IPS-15b (cell line): ENCODE results near the gene KLRF1.
"Not testable (repeated sequence)": the region's sequence is repeated elsewhere in the genome, so short reads cannot be mapped to it uniquely, and the experiment has no call there.

Experiments
- H3K27me3 ChIP-seq: one replicate; pipeline ENCODE4 v1.6.1; 2013; ENCODE audit warnings: low read length; ENCODE audit not compliant: control insufficient read depth, insufficient read depth
- H3K36me3 ChIP-seq: one replicate; pipeline ENCODE4 v1.6.1; 2013; ENCODE audit warnings: low read length; ENCODE audit not compliant: control insufficient read depth, insufficient read depth
- H3K4me1 ChIP-seq: one replicate; pipeline ENCODE4 v1.6.1; 2013; ENCODE audit warnings: mild to moderate bottlenecking, low read length; ENCODE audit not compliant: control insufficient read depth, insufficient read depth
- H3K4me3 ChIP-seq: one replicate; pipeline ENCODE4 v1.5.1; 2013; ENCODE audit warnings: low read depth, low read length
- H3K9ac ChIP-seq: one replicate; pipeline ENCODE4 v1.6.1; 2013; ENCODE audit warnings: low read depth, mild to moderate bottlenecking, low read length
- H3K9me3 ChIP-seq: one replicate; pipeline ENCODE4 v1.6.1; 2013; ENCODE audit warnings: mild to moderate bottlenecking, low read length; ENCODE audit not compliant: control insufficient read depth, insufficient read depth

Gene KLRF1

GRCh38 chr12:9858135-9858534 lies 30.9 kb downstream of the KLRF1 start:
- Histone ChIP-seq H3K36me3 (no peaks in the 10 kb centered on the region), H3K9me3 (no peaks in the 10 kb centered on the region), H3K9ac (no peak overlapping the region), H3K27me3 (no peaks in the 10 kb centered on the region), H3K4me3 (no peak overlapping the region), H3K4me1 (no peaks in the 10 kb centered on the region)

- no peaks in the 10 kb centered on the region for H3K36me3 ChIP-seq
- no peaks in the 10 kb centered on the region for H3K9me3 ChIP-seq
- H3K27me3 ChIP-seq = no peaks in the 10 kb centered on the region
- H3K4me3 ChIP-seq = no peak overlapping the region
- H3K4me1 ChIP-seq = peaks cover 9% of the 10 kb centered on the region
- no peak overlapping the region for H3K9ac ChIP-seq
Observed at GRCh38 chr12:9864913-9865675, 37.8 kb downstream of the KLRF1 start.

DNA sequence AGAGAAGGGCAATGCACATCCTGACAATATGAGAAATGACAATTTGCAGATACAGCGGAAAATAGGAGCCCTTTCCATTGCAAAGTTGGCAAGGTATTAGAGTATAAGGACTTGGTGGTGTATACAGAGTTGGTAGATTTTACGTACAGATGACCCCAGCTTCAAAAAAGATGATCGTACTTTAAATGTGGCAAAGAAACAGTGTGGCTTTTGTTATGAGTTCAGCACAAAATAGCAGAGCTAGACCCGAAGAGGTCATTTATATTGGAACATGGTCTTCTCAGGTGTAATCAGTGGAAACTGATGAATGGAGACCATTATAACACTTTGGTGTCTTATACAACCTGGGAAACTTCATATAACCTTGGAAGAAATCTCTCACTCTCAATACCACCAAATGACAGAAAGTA lies 39.6 kb downstream of the KLRF1 start:
- H3K9me3 ChIP-seq = no peaks in the 10 kb centered on the region
- no peaks in the 10 kb centered on the region for H3K36me3 ChIP-seq
- H3K4me1 ChIP-seq = peaks cover 9% of the 10 kb centered on the region
- H3K4me3 ChIP-seq = no peak overlapping the region
- no peak overlapping the region for H3K9ac ChIP-seq
- H3K27me3 ChIP-seq = no peaks in the 10 kb centered on the region

DNA sequence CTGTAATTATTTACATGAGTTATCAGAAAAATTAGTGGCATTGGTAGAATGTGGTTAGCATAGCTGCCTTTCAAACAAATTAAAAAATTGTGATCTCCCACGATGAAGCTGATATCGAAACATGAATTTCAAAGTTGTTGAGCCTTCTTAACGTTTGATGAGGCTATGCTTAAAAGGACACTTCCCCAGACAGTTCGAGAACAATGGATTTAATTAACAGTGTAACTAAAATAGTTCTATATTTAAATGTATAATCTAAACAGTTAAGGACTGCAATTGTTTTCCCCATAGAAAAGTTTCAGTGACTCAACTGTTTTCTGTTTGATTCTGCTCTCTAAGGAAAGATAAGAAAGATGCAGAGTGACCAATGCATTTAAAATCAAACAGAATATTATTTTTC lies 40.2 kb downstream of the KLRF1 start:
- peaks cover 9% of the 10 kb centered on the region for H3K4me1 ChIP-seq
- H3K9me3 ChIP-seq = no peaks in the 10 kb centered on the region
- H3K4me3 ChIP-seq = no peak overlapping the region
- H3K27me3 ChIP-seq = no peaks in the 10 kb centered on the region
- H3K9ac ChIP-seq = no peak overlapping the region
- no peaks in the 10 kb centered on the region for H3K36me3 ChIP-seq

GRCh38 chr12:9868311-9868801 lies 41.1 kb downstream of the KLRF1 start:
- Histone ChIP-seq H3K9me3 (no peaks in the 10 kb centered on the region), H3K4me1 (peaks cover 9% of the 10 kb centered on the region), H3K4me3 (no peak overlapping the region), H3K27me3 (no peaks in the 10 kb centered on the region), H3K9ac (no peak overlapping the region), H3K36me3 (no peaks in the 10 kb centered on the region)

GRCh38 chr12:9868951-9869306 lies 41.6 kb downstream of the KLRF1 start:
- Histone ChIP-seq H3K4me1 (peaks cover 9% of the 10 kb centered on the region), H3K9me3 (no peaks in the 10 kb centered on the region), H3K9ac (no peak overlapping the region), H3K36me3 (no peaks in the 10 kb centered on the region), H3K4me3 (no peak overlapping the region), H3K27me3 (no peaks in the 10 kb centered on the region)

- Histone ChIP-seq H3K4me1 (peaks cover 9% of the 10 kb centered on the region), H3K4me3 (no peak within 1 kb of the TSS), H3K27me3 (no peaks in the 10 kb centered on the region), H3K9me3 (no peaks in the 10 kb centered on the region), H3K36me3 (no peaks in the 10 kb centered on the region), H3K9ac (no peak within 1 kb of the TSS)
Observed at GRCh38 chr12:9869307-9870161, 42.3 kb downstream of the KLRF1 start, which contains the start of gene CLEC2B. TSS of gene CLEC2B (minus strand) at chr12:9869354.

DNA sequence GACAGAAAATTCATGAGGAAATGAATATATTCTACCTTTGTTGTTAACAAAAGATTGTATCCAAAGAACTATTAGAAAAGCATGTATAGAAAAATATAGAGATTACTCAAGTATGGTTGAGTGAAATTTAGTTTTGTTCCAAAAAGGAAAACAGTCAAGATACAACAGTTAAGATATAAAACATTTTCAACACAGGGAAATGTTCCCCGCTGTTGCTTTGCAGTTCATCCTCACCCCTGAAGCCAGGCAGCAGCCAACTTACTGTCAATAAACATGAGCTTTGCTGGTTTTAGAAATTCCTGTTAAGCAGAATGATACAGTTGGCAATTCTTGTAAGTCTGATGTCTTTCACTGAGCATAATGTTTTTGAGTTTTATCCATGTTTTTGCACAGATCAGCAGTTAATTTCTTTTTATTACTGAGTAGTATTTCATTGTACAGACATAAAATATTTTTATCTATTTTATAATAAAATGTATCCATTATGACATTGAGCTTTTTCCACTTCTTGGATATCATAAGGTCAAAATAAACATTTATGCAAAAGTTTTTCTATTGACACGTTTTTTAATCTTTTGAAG lies 43.1 kb downstream of the KLRF1 start:
- Histone ChIP-seq H3K9me3 (no peaks in the 10 kb centered on the region), H3K36me3 (no peaks in the 10 kb centered on the region), H3K4me1 (peaks cover 9% of the 10 kb centered on the region), H3K27me3 (no peaks in the 10 kb centered on the region), H3K9ac (no peak overlapping the region), H3K4me3 (no peak overlapping the region)

DNA sequence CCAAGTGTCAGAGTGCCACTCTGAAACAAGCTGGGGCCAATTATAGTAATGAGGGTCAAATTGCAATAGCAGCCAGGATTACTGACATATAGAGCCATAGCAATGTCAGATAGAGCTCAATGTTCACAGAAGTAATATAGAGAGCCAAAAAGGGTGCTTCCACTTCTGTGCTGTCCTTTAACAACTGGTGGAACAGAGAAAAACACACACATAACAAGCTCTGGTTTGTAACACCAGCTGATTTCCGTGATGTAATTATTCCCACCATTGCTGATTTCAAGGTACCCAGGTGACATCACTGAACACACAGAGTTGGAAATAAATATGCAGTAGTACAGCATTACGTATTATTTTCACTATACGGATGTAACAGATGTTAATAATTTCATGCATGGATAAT lies 44.9 kb downstream of the KLRF1 start:
- H3K9ac ChIP-seq = no peak overlapping the region
- peaks cover 9% of the 10 kb centered on the region for H3K4me1 ChIP-seq
- H3K9me3 ChIP-seq = no peaks in the 10 kb centered on the region
- no peaks in the 10 kb centered on the region for H3K27me3 ChIP-seq
- H3K4me3 ChIP-seq = no peak overlapping the region
- no peaks in the 10 kb centered on the region for H3K36me3 ChIP-seq

GRCh38 chr12:9872742-9873141 lies 45.5 kb downstream of the KLRF1 start:
- Histone ChIP-seq H3K36me3 (no peaks in the 10 kb centered on the region), H3K27me3 (no peaks in the 10 kb centered on the region), H3K4me3 (no peak overlapping the region), H3K9ac (no peak overlapping the region), H3K4me1 (peaks cover 9% of the 10 kb centered on the region), H3K9me3 (no peaks in the 10 kb centered on the region)

GRCh38 chr12:9876120-9876519 lies 48.8 kb downstream of the KLRF1 start:
- H3K9me3 ChIP-seq, H3K4me3 ChIP-seq, H3K27me3 ChIP-seq, H3K4me1 ChIP-seq, H3K9ac ChIP-seq, H3K36me3 ChIP-seq: not testable (repeated sequence)
